Cardiac septum (tissue), 1 donor: ENCODE results near the gene DPYSL3. TPM values are rescaled to one million over a fixed set of nuclear protein-coding genes. Genes with fewer than 3 reads are reported as not detected.

ENCODE experiments used
- DNase-seq: peaks from one replicate; pipeline ENCODE4 v3.0.0-alpha.2; 2020; ENCODE audit warnings: low spot score
- intact Hi-C: fragments of 100-400 bp; cut with DNase I; formaldehyde crosslinking; loops from one replicate; pipeline ENCODE4 v1.14.0; 2022
- total RNA-seq: library from RNA; stranded (reverse); fragmentation: NEBNext Ultra II Directional; extraction: Animal tissue kit (Norgen Biotek cat#: 25700); gene quantifications from one replicate; pipeline ENCODE4 v1.2.1, GENCODE V29; 2021
- donor health status: DM: no; HTN: no; CAD: no.

The DPYSL3 gene
- total RNA-seq, 1 donor from 2014 or later: 51.1 TPM

DNA sequence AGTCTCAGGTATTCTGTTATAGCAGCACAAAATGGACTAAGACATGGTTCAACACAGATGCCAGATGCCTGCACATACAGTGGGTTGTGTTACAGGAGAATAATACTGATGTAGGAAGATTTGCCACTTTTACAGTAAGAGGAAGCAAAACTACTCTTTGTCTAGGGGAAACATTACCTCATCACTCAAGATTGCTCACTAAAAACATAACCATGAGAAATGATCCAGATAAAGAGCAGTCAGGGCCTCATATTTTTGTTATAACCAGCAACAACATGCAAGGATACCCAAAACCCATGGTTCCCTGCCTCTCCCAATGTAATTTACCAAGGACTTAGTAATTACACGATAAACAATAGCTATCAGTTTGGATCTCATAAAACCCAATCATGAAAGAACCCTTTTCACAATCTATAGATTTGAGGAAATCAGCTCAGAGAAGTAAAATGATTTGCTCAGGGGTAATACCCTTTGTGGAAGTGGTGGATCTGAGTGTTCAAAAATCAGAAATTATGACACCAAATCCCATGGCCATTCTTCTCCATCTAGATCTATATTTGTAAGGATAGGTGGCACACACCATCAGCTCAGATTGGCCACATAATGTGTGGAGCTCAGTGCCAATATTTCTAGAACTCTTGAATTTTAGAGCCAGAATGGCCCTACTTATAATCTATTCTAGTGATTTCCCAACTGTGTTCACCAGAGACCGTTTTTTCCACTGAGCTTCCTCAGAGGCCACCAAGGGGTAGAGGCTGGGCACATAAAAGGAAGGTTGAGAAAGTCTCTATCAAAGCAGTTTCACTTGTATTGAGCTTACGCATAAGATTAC is 27.8 kb downstream of the DPYSL3 start:
- no peak for DNase-seq
- intact Hi-C loops: no loop called here

GRCh38 chr5:147481376-147481775 is 28.5 kb downstream of the DPYSL3 start:
- intact Hi-C loops: no loop called here
- no peak for DNase-seq

DNA sequence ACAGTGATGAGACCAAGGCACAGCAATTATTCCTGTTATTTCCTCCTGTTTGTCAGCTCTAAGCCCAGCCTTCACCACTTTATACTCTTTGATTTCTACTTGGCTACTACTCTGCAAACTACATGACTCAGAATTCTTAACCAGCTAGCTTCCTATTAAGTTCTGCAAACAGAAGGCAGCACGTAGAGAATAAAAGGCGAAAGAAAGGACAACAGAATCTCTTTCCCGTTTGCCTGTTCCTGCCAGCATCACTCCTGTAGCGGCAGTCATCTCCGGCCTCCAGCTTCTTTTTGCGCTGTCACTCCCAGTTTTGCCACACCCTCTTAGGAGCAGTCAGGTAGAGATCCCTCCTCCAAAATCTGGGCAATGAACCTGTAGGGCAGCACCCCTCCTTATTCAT is 29.9 kb downstream of the DPYSL3 start:
- no peak for DNase-seq
- intact Hi-C loops: no loop called here

DNA sequence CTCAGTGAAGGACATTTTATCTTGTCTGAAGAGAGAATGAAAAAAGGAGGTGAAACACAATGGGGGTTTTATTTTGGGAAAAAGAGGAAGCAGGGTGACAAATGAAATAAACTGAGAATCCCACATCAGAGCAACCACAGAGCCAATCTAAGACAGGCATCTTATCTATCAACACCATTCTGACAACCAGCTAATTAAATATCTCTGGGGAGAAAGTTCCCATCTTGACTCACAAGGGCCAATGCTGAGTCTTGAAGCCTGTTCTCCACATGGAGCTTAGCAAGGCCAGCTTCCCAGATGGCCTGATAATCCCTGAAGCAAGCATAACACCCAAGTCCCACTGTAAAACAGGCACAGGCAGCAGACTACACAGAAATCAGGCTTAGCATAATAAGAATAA is 30.4 kb downstream of the DPYSL3 start:
- no peak for DNase-seq
- intact Hi-C loops: no loop called here

DNA sequence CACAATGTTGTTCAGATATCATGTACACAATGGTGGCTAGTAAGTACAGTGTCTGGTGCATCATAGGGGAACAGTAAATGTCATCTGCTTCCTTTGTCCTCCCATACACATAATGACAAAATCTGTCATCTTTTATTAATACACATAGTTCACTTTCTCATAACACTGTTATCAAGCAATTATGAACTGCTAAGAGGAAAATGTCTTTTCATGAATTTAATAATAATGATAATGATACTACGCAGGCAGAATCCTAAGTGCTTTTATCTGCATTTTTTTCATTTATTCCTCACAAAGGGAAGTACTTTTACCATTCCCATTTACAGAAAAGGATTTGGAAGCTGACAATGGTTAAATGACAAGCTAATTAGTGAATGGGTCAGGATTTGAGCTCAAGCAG is 35.7 kb downstream of the DPYSL3 start:
- no peak for DNase-seq
- intact Hi-C loops: loop anchor here (5.0 kb wide), 1 partner anchor 33 kb away; no protein-coding TSS in a partner anchor

GRCh38 chr5:147472664-147473475 is 37.0 kb downstream of the DPYSL3 start:
- no peak for DNase-seq
- intact Hi-C loops: loop anchor here (5.0 kb wide), 1 partner anchor 34 kb away; no protein-coding TSS in a partner anchor

DNA sequence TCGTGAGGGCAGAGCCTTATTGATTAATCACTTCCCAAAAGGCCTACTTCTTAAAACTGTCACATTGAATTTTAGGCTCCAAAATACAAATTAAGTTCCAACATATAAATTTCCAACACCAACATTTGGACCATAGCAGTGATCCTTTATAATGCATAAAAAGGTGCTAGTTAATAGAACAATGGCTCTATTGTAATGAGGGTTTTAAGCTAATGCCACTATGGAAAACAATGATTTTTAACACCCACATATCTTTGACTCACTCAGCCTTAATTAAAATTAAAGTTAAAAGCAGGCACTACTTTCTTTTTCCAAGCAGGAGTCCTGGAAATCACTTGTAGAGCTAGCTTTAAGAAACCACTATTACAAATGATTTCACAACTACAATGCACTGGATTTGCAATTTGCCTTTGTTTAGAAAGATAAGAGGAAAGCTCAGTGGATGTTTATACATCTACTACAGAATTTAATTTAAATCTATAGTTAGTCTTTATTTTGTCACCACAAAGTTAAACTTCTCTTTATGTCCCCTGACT is 41.8 kb downstream of the DPYSL3 start:
- intact Hi-C loops: no loop called here
- no peak for DNase-seq

- no peak for DNase-seq
- intact Hi-C loops: no loop called here
Observed at GRCh38 chr5:147466360-147466980, 43.4 kb downstream of the DPYSL3 start.

DNA sequence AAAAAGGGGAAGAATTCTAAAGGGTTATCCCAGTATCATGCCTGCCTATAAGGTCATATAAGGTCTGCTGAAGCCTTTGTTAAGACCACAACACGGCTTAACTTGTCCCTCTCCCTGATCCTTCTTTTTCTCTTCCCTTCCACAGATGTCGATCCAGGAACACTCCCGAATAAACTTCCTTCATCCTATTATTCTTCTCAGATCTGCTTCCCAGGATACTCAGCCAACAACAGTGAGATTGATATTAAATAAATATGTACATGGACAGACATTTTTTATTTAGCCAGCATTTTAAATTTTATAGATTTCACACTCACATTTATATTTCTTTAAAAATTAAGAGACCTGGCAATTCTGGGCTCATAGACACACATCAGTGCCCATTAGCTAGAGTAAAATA is 44.1 kb downstream of the DPYSL3 start:
- intact Hi-C loops: no loop called here
- no peak for DNase-seq

GRCh38 chr5:147464211-147464610 is 45.7 kb downstream of the DPYSL3 start:
- intact Hi-C loops: no loop called here
- no peak for DNase-seq

- intact Hi-C loops: no loop called here
- DNase-seq: no peak
Observed at GRCh38 chr5:147461915-147462314, 48.0 kb downstream of the DPYSL3 start.

DNA sequence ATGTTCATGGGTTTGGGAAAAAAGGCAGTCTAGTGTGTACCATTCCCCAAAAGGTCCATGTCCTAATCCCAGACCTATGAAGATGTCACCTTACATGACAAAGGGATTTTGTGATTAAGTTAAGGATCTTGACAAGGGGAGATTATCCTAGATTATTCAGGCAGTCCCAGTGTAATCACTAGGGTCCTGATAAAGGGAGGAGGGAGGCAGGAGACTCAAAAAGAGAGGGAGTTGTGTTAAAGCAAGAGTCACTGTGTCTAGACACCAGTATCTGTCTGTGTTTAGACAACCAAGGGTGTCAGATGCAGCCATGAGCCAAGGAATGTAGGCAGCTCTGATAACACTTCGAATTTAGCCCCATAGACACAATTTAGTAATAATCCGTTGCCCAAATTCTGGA is 49.5 kb downstream of the DPYSL3 start:
- no peak for DNase-seq
- intact Hi-C loops: no loop called here

DNA sequence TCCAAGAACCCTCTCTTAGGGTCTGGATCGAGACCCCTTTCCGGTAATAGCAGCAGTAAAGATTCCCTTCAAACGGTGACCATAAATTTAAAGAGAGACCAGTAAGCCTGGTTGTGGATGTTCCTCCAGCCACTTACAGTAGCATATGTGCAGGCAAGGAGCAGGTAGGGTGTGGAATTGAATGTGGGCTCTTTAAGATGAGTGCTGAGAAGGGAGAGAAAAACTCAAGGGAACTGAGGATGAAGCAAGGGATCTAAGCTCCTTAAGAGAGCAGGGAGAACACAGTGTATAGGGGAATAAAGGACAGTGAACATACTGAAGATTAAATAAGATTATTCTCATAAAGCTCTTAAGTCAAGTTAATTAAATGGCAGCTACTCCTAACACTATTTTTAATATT is 51.3 kb downstream of the DPYSL3 start:
- intact Hi-C loops: loop anchor here (10.0 kb wide), 1 partner anchor 234 kb away; no protein-coding TSS in a partner anchor
- no peak for DNase-seq

DNA sequence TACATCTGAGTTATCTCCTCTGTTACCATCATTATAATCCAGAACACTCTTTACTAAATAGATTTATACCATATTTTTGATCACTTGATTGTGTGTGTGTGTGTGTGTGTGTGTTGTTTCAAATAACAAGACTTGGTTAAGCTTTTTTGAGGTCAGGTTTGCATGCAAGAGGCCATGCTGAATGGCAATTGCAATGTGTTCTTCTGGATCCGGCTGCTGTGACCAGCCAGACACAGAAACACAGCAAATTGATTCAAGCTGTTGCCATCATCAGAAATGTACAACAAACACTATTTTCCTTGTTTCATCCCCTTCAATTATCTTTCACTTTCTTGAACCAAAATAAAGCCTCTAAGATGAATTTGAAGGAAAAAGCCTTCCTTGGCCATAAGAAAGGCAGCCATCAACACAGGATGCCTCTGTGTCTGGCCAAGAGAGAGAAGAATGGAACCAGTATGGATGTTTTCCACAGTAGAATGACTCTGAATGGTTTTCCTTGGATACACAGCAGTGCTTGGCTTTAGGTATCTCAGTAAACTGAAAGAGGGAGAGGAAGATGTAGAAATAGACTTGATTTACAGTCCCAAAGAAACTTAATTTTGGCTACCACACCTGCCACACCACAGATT is 53.9 kb downstream of the DPYSL3 start:
- no peak for DNase-seq
- intact Hi-C loops: loop anchor here (10.0 kb wide), 1 partner anchor 231 kb away; no protein-coding TSS in a partner anchor

GRCh38 chr5:147454996-147455677 is 54.7 kb downstream of the DPYSL3 start:
- intact Hi-C loops: loop anchor here (1.0 to 10.0 kb wide), 5 partner anchors 48 to 230 kb away; no protein-coding TSS in a partner anchor
- DNase-seq: no peak

DNA sequence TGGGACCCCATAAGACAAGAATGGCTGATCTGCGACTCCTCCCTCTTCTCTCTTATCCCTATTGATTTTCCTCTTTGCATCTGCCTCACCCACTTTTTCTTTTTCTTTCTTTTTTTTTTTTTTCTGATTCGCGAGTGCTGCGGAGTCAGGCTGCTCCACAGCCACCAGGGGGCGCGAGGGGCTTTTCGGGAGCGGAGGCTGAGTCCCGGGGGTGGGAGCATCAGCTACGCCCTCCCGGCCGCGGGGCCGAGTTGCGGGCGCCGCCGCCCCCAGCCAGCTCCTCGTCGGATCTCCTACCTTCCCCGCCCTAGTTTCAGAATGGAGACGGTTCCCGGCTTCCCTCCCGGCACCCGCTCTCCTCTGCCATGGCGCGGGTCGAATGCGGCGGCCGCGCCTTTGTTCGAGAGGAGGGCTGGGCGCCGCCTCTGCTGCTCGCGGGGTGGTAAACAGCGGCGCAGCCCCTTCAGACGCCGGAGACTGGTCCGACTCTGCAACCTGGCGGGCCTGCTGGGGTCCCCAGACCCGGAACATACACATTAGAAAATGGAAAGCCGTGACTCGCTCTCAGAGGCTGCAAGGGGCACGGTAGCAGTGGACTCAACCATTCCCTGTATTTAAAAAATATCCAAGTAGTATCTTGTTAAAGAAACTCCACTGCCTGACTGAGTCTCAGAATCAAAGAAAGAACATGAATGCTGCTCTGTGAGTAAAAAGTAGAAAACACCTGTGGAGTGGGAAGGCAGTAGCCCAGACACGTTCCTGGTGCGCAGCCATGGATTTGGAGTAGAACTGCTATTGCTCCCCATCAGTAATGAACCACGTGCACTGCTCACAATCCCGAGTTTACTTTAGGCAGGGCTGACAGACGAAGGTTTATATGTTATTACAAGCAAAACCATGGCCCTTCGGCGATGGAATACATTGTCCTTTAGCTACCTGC is 55.7 kb downstream of the DPYSL3 start:
- intact Hi-C loops: loop anchor here (1.0 to 10.0 kb wide), 5 partner anchors 47 to 229 kb away; no protein-coding TSS in a partner anchor
- peak; percentile 90 for DNase-seq

DNA sequence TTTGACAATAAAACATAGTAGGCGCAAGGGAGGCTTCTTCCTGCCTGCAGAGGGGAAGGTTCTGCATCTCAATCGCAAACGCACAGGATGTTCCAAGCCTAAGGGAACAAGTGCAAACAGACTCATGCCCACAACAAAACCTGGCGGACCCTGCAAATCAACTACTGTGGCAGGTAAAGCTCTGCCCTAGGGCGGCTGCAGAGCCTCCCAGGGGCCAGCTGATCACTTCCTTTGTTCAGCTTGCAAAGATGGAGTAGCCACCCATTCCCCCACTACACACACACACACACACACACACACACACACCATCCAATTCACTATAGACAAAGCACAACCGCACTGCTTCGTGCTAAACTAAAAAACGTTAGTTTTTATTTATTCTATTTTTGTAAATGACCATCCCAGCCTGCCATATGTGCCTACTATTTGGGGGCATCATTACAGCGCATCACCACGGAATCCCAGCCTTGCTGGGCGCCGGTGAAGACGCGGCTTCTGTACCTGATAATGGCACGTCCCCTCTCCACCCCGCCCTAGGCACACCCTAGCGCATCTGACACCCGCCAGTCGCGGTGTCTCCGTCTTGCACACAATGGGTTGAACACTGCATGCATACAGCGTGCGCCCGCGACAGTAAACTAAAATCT is 57.6 kb downstream of the DPYSL3 start:
- intact Hi-C loops: loop anchor here (5.0 to 10.0 kb wide), 4 partner anchors 45 to 227 kb away; no protein-coding TSS in a partner anchor
- DNase-seq: no peak
